DMS79 (cell line): Measurements from ENCODE around the gene MOGAT1.

Experiments used
- DNase-seq: peaks from one replicate; lab custom pipeline; 2025; lab: John Stamatoyannopoulos, UW

Gene MOGAT1, protein sequence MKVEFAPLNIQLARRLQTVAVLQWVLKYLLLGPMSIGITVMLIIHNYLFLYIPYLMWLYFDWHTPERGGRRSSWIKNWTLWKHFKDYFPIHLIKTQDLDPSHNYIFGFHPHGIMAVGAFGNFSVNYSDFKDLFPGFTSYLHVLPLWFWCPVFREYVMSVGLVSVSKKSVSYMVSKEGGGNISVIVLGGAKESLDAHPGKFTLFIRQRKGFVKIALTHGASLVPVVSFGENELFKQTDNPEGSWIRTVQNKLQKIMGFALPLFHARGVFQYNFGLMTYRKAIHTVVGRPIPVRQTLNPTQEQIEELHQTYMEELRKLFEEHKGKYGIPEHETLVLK

DNA sequence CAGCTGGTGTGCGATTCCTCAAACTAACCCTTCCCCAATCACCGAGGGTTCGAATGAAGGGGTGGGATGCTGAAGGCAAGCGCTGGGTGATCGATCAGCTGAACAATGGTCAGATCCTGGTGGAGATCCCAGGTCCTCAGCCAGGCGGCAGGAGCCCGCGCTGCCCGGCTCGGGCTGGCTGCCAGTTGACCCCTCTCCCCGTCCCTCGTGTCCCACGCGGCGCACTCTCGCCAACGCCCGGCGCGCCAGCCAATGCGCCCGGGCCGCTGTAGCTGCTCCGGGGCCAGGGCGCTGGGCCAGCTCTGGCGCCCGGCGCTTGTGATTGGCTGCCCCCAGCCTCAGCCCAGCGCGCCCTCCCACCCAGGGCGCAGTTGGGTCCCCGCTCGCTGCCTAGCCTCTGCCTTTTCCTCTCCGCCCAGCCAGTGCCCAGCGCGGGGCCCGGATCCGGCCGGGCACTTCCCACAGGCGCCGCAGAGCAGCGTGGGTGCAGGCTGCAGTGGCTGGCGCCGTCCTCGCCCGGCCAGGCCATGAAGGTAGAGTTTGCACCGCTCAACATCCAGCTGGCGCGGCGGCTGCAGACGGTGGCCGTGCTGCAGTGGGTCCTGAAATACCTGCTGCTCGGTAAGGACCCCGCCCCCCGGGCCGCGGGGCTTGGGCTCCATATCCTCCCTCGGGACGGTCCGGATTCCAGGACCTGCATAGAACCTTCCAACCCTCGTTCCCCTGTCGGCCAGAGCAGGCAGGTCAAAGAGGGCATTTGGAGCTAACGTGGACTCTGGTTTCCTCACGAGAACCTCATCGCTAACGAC, at the start of gene MOGAT1:
MOGAT1 (plus strand) TSS at position 400 of the 809 bp plus-strand sequence; CDS start at position 528, 128 bp downstream.
- DNase-seq, result peak; percentile 4

DNA sequence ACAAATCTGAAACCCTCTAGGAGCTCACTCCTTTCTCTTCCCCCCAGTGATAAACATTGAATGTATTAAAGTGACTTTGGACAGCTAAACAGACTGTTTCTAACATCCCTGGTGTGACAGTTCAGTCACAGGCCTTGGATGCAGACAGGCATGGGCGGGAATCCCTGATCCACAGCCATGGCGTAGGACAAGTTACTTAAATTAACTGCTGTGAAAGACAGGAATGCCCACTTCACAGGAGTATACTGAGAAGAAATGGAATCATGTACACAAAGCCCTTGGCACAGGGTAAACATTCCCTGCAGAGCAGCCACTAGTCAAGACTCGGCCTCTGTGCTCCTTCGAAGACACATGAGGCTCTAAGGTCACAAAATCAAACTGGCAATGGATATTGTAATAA, 49.6 kb upstream of the MOGAT1 start:
- no peak for DNase-seq

DNA sequence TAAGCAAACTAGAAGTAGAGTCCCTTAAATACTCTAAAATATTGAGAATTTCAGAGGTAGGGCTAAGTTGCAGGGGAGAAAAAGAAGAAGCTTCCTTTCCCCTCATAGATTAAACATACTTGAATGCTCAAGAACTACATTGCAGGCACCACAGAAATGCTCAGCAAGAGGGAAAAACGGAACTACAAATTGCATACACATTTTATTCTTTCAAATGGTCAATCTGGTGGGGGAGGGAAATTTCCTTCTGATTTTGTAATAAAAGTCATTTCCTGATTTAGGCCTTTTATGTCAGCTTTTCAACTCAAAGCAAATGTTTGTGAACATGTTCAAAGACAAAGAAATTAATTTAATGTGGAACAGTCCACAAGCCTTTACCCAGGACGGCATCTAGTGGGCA, 48.5 kb upstream of the MOGAT1 start:
- no peak for DNase-seq

DNA sequence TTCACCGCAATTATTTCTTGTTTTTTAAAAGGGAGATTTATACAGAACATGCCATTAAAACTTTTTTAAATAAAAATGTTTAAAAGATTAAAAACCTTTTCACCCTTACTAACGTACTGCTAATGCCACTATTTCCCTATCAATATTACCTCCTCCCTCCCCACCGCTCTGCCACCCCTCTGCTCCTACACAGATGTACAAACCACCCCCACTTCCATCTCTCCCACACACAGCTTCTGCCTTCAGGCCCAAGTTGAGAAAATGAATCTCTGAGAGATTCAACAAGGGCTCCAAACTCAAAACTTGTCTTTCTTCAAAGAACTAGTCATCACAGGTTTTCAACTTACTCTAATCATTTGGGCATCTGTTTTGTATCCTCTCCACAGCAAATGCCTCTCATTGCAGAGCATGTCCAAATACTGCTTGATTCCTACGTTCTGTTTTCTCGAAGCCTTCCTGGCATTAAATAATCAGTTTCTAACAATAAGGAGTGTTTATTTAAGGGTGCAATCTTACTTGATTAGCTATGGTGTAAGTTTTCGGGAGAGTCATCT, 47.6 kb upstream of the MOGAT1 start:
- no peak for DNase-seq

DNA sequence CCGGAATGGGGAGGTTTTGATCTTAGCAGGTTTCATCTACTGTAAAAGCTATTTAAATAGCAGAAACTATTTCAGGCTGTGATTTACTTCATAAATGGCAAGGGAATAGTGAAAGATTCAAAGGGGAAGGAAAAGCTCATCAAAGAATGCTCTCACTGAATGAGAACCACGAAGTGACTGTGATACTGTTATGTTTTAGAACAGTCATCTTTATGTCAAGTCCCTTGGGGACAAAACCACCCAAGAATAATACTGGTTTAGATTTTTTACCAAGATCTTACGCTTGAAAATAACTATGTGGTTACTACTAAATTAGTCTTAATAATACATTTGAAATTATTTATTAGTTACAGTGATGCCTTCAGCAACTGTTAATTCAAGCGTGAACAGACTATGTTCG, 43.7 kb upstream of the MOGAT1 start:
- DNase-seq, result no peak

DNA sequence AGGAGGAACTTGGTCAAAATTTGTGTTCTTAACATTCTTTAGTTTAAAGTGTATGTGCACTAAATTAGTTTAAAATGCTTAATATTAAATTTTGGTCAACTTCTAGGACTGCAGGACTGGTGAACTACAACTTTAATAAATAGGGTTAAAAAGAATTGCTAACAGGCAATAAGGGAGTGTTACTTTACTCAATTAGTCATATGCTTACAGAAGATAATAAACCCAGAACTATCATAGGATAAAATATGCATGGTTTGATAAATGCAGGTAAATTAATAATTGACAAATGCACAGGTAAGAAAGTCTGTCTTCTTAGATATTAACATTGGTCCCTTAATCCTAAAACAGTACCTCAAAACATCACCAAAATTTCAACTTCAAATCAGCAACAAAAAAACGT, 36.2 kb upstream of the MOGAT1 start:
- DNase-seq, result no peak

DNA sequence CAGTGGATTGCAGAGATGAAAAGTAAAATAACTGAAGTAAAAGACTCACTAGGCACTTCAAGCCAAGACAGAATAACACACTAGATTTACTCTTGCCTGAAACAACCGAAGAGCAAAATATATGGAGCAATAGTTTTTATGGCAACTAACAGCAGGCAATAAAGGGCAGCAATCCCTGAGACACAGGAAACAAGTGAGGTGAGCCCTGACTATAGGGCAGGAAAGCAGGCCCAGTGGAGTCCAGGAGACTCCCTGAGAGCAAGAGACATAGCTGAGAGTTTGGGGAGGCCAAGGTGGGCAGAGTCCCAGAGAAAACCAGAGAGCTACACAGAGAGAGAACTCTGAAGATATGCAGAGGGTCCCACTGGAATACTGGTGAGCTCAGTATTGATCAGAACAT, 34.4 kb upstream of the MOGAT1 start:
- DNase-seq, result no peak

DNA sequence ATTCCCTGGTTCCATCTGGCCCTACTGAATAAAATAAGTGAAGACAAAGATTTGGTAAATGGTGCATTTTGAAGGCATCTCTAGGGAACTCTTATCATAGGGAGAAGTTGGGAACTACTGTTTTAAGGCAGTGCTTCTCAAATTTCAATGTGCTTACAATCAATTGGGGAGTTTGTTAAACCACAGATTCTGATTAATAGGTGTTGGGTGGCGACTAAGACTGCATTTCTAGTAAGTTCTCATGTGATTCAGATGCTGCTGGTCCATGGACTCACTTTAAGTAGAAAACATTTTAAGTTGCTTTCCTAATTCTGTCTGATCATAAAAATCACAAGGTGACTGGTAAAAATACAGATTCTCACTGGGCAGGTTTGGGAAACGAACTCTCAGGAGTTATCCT, 30.1 kb upstream of the MOGAT1 start:
- DNase-seq, result no peak

DNA sequence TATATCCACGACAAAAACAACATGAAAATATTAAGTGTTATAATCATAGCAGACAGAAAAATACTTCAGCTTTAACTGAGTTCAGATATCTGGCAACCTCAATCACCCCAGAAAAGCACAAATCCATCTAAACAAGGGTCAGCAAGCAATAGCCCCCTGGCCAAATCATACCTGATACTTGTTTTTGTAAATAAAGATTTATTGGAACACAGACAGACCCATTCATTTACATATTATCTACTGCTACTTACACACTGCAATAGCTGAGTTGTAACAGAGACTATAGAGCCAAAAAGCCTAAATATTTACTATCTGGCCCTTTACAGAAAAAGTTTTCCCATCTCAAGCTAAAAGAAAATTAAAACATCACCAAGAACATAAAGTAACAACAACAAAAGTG, 28.3 kb upstream of the MOGAT1 start:
- no peak for DNase-seq

DNA sequence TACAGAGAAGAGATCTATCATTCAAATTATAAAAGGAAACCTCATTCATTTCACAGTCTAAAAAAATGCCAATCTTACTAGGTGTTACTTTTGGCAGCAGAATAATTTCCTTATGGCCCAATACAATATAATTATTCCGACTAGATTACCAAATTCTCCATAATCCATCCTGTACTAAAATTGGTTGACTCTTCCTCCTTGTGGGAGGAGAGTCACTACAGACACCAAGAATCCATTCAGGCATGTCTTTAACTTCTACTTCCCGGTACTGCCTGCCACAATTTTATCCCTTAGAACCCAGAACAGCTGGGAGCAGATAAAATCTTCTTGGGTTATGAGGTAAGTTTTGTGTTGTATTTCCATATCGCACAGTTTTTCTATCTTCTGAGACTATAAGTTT, 25.4 kb upstream of the MOGAT1 start:
- no peak for DNase-seq

DNA sequence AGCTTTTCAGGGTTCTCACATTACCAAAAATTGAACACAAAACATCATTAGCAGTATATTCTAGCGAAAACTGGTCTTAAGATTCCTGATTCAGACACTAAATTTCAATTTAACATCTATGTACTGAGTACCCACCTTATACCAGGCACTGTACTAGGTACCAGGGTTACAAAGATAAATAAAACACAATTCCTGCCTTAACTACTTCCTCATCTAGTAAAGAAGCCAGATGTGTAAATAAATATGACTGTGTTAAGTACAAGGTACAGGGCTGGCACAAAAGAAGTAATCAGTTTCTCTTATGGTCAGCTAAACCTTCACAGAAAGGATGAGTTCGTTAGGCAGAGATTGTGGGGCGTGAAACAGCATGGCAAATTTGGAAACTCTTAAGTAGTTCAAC, 21.7 kb upstream of the MOGAT1 start:
- DNase-seq, result no peak

DNA sequence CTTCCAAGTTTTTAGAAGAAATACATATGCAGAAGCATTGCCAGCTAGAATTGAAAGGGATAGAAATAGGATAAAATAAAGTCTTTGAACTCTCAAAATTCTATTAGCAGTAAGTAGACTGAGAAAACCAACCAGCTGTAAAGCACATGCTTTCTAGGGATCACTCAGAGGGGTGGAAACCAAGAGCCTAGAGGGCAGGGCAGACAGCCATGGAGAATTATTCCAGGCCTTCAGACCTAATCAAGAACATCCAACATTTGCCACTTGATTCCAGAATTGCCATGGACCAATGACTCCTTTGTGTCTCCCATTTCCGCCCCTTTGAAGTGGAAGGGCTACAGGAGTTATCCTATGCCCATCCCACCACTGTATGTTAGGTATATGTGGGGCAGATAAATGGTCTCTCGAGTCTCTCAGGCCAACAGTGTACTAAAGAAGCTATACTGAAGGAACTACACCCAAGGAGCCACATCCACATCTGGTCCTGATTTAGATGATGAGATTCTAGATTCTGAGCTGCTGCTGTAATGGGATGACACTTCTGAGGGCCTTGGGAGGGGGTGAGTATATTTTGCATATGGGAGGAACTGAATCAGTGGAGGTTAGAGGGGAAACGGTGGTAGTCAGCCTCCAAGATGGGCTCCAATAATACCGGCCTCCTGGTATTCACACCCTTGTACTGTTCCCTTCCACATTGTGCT, 19.6 kb upstream of the MOGAT1 start:
- DNase-seq, result no peak

DNA sequence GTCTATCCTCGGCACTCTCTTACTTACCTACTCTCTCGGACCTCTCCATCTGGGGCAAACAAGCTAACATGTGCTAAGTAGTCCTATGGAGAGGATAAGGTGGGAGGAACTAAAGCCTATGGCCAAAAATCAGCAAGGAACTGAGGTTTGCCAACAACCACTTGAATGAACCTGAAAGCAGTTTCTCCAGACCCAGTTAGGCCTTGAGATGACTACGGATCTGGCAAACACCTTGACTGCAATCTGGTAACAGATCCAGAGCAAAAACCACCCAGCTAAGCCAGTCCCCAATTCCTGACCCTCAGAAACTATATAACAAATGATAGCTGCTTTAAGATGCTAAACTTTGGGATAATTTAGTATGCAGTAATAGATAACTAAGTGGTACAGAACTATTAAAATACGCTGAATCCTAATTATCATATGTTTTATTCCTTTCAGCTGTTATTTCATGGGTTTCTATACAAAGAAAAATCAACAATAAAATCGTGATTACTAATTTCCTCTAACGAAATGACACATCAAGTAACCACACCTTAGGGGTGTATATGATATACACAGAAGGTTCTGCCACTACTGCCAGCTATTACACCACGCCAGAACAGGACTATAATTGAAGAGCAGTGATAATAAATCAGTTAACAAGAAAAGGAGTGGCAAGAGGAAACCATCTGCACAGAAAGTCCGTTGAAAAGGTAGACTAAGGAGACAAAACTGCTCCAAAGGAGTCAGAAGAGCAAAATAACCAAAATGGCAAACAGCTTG, 18.8 kb upstream of the MOGAT1 start:
- DNase-seq, result no peak

DNA sequence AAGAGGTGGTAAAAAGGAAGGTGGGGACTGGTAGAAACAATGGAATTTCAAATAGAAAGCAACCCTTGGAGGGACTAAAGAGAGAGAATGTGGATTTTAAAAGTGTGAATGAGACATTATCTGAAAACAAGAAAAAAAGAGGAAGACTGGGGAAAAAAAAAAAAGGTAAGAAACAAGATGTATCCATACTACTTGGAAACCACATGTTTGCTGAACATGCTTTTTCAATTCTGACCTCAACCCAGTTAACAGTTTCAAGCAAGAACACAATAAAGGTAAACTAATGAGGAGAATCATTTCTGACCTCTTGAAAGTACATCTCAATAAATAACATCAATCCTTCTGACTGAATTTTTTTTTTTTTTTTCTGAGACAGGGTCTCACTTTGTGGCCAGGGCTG, 18.2 kb upstream of the MOGAT1 start:
- no peak for DNase-seq

DNA sequence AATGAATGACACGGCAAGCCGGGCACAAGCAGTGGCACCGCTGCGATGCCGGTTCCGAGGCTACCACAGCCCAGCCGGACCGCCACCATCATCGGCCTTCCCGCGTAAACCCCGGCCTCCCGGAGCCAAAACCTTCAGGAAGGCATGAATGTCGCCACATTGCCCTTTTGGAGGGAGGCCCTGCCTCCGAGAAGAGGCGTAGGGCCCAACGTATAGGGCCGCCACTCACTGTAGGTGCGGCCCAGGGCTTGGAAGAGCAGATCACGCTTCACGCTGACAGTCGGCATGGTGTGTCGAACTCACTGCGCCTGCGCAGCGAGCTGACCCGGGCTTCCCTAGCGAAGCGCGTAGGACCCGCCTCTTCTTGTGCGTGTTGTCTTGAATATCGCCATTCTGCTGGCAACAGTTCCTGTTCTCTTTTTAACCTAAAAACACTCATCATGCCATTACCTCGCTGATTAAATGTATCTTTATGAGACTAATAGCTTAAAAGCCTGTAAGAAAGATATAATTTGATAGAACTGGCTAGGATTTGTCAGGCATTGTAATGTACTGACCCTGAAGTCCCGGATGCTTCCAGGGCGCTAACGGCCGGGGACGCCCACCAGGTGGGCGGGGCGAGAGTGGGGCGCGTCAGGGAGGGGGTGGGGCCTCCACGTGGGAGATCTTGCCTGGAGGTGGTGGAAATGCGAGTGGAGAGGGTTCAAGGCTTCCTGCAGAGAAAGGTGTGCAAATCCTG, 15.5 kb upstream of the MOGAT1 start, which contains the start of gene FARSB:
FARSB (minus strand) TSS at position 306 of the 739 bp plus-strand sequence; CDS start at position 287, 19 bp downstream.
- peak; percentile 89 for DNase-seq

DNA sequence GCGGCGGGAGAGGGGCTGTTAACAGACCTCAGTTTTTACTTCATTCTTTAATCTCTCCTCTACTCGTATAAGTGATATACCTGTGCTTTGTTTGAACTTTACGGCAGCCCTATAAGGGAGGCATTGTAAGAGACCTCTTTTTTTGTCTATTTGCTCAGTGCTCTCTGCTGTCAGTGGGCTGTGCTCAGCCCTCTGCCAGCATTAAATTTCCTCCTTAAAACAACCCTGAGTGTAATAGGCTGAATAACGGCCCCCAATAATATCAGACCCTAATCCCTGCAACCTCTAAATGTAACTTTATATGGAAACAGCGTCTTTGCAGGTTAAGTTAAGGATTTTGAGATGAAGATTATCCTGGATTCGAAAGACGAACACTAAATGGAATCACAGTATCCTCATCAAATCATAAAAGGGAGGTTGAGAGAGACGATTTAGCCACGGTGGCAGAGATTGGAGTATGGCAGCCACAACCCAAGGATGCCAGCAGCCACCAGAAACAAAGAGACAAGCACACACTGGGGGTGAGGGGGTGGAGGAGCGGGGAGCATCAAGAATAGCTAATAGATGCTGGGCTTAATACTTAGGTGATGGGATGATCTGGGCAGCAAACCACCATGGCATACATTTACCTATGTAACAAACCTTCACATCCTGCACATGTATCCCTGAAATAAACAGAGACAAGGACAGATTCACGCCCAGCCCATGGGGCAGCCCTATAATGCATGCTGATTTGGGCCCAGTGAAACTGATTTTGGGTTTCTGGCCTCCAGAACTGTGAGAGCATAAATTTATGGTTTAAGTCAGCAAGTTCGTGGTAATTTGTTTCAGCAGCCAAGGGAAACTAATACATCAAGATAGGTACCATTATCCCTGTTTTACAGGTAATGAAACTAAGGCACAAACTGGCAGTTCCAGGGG, 14.7 kb upstream of the MOGAT1 start:
- no peak for DNase-seq

DNA sequence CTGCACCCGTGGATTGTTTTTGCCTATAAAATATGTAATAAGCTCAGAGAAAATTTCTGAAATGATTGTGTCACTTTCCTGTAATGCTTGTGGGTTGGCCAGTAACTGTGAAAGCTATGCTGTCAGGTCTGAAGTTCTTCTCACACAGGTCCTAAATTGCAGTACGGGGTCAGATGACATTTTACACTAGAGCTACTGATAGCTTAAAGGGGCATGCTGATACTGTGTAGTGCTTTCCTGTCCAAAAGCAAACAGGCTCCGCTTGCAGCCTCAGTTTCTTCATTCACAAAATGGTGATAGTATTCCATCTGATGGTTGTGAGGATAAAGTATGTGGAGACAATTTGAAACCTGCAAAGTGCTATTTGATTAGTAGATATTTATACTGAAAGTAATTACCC, 8.0 kb upstream of the MOGAT1 start:
- DNase-seq, result no peak

DNA sequence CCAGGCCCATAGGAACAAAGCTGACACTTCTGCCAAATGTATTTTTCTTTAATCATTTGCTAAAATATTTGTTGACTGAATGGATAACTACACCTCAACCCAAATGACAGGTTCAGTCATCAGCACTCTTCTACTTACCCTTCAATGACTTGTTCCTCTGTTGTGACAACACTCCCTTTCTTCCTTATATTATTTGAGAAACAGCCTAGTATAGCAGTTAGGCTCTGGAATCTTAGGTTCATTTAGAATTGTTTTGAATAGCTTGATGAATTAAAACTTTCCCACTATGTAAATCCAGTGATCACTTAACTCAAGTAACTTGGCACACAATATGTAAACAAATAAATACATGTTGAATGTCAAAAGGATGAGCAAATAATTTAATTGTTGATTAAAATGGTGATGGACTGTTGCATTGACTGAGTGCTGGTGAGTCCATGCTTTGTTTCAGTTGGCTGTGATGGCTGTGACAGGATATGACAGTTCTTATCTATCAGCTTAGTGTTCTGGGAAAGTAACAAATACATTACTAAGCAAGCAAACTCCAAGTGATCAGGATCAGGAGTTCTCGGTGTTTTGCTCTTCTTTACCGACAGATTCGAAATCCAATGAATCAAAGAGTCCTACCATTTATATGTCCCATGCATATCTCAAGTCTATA, 2.8 kb upstream of the MOGAT1 start:
- DNase-seq, result no peak

DNA sequence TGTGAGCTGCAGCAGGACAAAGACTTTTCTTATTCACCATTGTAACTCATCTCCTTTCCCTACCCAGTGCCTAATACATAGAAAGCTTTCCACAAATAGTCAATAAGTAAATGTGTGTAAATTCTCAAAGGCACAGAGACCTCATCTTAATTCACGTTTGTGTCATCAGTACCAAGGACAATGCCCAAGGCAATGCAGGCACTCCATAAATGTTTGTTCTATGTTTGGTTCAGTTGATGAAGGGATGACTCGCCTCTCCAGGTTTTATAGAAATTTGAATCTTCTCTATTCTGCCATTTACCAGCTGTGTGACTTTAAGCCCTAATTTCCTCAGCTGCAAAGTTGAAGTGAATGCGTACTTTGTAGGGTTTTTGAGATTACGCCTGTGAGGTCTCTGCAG, 2.1 kb upstream of the MOGAT1 start:
- no peak for DNase-seq
